ENCODE results near the gene USP20.

DNA sequence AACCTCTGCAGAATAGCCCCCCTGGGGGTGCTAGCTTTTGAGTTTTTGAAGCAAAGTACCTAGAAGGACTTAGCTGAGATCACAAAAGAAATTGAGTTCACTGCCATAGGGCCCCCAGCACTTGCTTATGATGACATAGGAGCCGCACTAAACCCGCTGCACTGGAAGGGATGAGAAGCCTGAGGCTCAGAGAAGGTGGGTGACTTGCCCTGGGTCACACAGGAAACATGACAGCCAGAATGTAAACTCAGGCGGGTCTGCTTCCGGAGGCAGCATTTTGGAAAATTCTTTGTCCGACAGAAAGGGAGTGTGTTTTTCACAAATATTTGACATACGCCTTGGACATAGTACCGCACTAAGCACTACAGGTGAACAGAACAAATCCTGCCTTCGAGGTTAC, 40.7 kb upstream of the USP20 start:
- TF ChIP-seq, protein P1, sequence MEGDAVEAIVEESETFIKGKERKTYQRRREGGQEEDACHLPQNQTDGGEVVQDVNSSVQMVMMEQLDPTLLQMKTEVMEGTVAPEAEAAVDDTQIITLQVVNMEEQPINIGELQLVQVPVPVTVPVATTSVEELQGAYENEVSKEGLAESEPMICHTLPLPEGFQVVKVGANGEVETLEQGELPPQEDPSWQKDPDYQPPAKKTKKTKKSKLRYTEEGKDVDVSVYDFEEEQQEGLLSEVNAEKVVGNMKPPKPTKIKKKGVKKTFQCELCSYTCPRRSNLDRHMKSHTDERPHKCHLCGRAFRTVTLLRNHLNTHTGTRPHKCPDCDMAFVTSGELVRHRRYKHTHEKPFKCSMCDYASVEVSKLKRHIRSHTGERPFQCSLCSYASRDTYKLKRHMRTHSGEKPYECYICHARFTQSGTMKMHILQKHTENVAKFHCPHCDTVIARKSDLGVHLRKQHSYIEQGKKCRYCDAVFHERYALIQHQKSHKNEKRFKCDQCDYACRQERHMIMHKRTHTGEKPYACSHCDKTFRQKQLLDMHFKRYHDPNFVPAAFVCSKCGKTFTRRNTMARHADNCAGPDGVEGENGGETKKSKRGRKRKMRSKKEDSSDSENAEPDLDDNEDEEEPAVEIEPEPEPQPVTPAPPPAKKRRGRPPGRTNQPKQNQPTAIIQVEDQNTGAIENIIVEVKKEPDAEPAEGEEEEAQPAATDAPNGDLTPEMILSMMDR (IDR thresholded peaks at IDR 0.05): no peak
- TF ChIP-seq, protein P2, sequence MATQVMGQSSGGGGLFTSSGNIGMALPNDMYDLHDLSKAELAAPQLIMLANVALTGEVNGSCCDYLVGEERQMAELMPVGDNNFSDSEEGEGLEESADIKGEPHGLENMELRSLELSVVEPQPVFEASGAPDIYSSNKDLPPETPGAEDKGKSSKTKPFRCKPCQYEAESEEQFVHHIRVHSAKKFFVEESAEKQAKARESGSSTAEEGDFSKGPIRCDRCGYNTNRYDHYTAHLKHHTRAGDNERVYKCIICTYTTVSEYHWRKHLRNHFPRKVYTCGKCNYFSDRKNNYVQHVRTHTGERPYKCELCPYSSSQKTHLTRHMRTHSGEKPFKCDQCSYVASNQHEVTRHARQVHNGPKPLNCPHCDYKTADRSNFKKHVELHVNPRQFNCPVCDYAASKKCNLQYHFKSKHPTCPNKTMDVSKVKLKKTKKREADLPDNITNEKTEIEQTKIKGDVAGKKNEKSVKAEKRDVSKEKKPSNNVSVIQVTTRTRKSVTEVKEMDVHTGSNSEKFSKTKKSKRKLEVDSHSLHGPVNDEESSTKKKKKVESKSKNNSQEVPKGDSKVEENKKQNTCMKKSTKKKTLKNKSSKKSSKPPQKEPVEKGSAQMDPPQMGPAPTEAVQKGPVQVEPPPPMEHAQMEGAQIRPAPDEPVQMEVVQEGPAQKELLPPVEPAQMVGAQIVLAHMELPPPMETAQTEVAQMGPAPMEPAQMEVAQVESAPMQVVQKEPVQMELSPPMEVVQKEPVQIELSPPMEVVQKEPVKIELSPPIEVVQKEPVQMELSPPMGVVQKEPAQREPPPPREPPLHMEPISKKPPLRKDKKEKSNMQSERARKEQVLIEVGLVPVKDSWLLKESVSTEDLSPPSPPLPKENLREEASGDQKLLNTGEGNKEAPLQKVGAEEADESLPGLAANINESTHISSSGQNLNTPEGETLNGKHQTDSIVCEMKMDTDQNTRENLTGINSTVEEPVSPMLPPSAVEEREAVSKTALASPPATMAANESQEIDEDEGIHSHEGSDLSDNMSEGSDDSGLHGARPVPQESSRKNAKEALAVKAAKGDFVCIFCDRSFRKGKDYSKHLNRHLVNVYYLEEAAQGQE (IDR thresholded peaks at IDR 0.05; ENCODE audit: insufficient read depth in 1 of 2, low read depth in 2 of 2, low read length in 1 of 2): no peak
